Loucy (cell line): ENCODE results near the gene DNAJC11.

Source experiments
- CTCF ChIP-seq: fragments of 200-600 bp; sonication (generic); conservative IDR thresholded peaks from 2 replicates; pipeline ENCODE4 v1.5.1; 2014; ENCODE audit warnings: mild to moderate bottlenecking, antibody characterized with exemption, low read length
- EZH2phosphoT487 ChIP-seq: fragments of 200-600 bp; IDR thresholded peaks from 2 replicates; pipeline ENCODE4 v1.6.1; 2018; ENCODE audit warnings: antibody characterized with exemption, mild to moderate bottlenecking, moderate library complexity, borderline replicate concordance

GRCh38 chr1:6658359-6659060 is 43.1 kb downstream of the DNAJC11 start:
- TF ChIP-seq EZH2phosphoT487 = no peak
- TF ChIP-seq CTCF = no peak
